SIG-M5 (cell line): ENCODE measurements around the gene CANX.
"Not testable (repeated sequence)": the region's sequence is repeated elsewhere in the genome, so short reads cannot be mapped to it uniquely, and the experiment has no call there.

Experiments
- DNase-seq: peaks from one replicate; lab custom pipeline; 2025; lab: John Stamatoyannopoulos, UW

Gene CANX

GRCh38 chr5:179697993-179698934 is 503 bp upstream of the CANX start:
- peak; percentile 97 for DNase-seq

- DNase-seq = no peak
Measured at GRCh38 chr5:179699616-179700237, 960 bp downstream of the CANX start.

GRCh38 chr5:179700401-179700918 is 1.7 kb downstream of the CANX start:
- DNase-seq = no peak

- no peak for DNase-seq
Measured at GRCh38 chr5:179716286-179716685, 17.5 kb downstream of the CANX start.

- no peak for DNase-seq
Measured at GRCh38 chr5:179720222-179720621, 21.5 kb downstream of the CANX start.

GRCh38 chr5:179724163-179724562 is 25.4 kb downstream of the CANX start:
- no peak for DNase-seq

GRCh38 chr5:179727106-179727505 is 28.3 kb downstream of the CANX start:
- DNase-seq = no peak

GRCh38 chr5:179729303-179729702 is 30.5 kb downstream of the CANX start:
- no peak for DNase-seq

GRCh38 chr5:179729727-179730126 is 31.0 kb downstream of the CANX start:
- no peak for DNase-seq

- DNase-seq = no peak
Measured at GRCh38 chr5:179730356-179730755, 31.6 kb downstream of the CANX start.

- no peak for DNase-seq
Measured at GRCh38 chr5:179730852-179731251, 32.1 kb downstream of the CANX start.

GRCh38 chr5:179731791-179732411 is 33.1 kb downstream of the CANX start:
- DNase-seq = peak; percentile 85

- peak; percentile 95 for DNase-seq
Measured at GRCh38 chr5:179732412-179732917, 33.7 kb downstream of the CANX start, which contains the start of gene MAML1. MAML1 (plus strand) TSS chr5:179732822; CDS start chr5:179733113, 291 bp downstream.

- no peak for DNase-seq
Measured at GRCh38 chr5:179732918-179733771, 34.4 kb downstream of the CANX start.

GRCh38 chr5:179733772-179734126 is 35.0 kb downstream of the CANX start:
- no peak for DNase-seq

- DNase-seq = no peak
Measured at GRCh38 chr5:179734536-179735164, 35.9 kb downstream of the CANX start.

- DNase-seq = no peak
Measured at GRCh38 chr5:179738742-179739141, 40.0 kb downstream of the CANX start.

- DNase-seq = not testable (repeated sequence)
Measured at GRCh38 chr5:179744106-179744505, 45.3 kb downstream of the CANX start.

GRCh38 chr5:179746872-179747271 is 48.1 kb downstream of the CANX start:
- no peak for DNase-seq

GRCh38 chr5:179747811-179748210 is 49.0 kb downstream of the CANX start:
- DNase-seq = no peak
